ENCODE data around the gene HTR1E. TPM values are rescaled to one million over a fixed set of nuclear protein-coding genes. Genes with fewer than 3 reads are reported as not detected.

Gene HTR1E
- total and polyA plus RNA-seq, 2 donors (not counting 1 experiment from before 2014, with no cell fraction given) = not detected

DNA sequence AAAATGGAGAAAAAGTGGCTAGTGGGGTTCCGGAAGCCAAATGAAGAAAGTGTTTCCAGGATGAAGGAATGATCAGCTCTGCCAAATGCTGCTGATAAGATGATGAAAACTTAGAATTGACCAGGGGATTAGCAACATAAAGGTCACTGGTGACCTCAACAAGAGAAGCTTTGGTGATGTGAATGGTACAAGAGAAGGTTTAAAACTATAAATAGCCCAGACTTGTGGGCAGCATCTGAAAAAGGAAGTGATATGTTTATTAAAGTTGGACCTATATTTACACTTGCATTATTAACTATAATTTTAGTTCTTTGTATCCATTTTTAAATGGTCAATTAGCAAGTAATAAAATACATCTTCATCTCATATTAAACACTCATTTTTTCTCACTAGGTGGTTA lies 112.5 kb downstream of the HTR1E start:
- no peak for ATAC-seq (ENCODE audit: low read depth)
- Histone ChIP-seq H3K9me3 (ENCODE audit: control extremely low read depth in 1 of 3, control insufficient read depth in 2 of 3, insufficient read depth in 1 of 3, low read length in 2 of 3) (no peaks in the 10 kb centered on the region), H3K79me2 (ENCODE audit: control insufficient read depth, insufficient read depth, low read length) (no peaks in the 10 kb centered on the region), H3K4me3 (ENCODE audit: control extremely low read depth in 1 of 5, extremely low read depth in 1 of 5, insufficient read depth in 1 of 5, low read depth in 2 of 5, low read length in 4 of 5) (no peak overlapping the region), H3K27me3 (replicated peaks in 1 of 4; ENCODE audit: control extremely low read depth in 1 of 4, control insufficient read depth in 3 of 4, insufficient read depth in 4 of 4, low read length in 3 of 4) (no peaks in the 10 kb centered on the region), H3K36me3 (replicated peaks in 1 of 2; ENCODE audit: control extremely low read depth in 1 of 2, control insufficient read depth in 1 of 2, extremely low read depth in 1 of 2, insufficient read depth in 2 of 2, low read length in 1 of 2) (no peaks in the 10 kb centered on the region), H3K27ac (ENCODE audit: low read length in 2 of 2) (no peak overlapping the region), H3K4me2 (replicated peaks; ENCODE audit: low read depth, low read length, poor library complexity, severe bottlenecking) (peak overlapping the region; percentile 25), H3K9ac (ENCODE audit: low read length) (no peak overlapping the region), H4K20me1 (ENCODE audit: control insufficient read depth, insufficient read depth, low read length, poor library complexity, severe bottlenecking) (no peaks in the 10 kb centered on the region), H2AFZ (ENCODE audit: insufficient read depth, low read depth, low read length, poor library complexity, severe bottlenecking) (no peak overlapping the region), H3K4me1 (ENCODE audit: control insufficient read depth in 2 of 2, insufficient read depth in 2 of 2, low read length in 2 of 2) (peaks cover 19 to 31% of the 10 kb centered on the region in 2 donors)
- ChIA-PET CTCF (interaction anchor here (1.0 kb wide), 1 partner anchor 15 kb away, joined by 4 read pairs; no protein-coding TSS in a partner anchor), POLR2A (no interaction called here)
- Mint-ChIP-seq H3K4me3 (peak overlapping the region; percentile 3), H3K27me3 (no peaks in the 10 kb centered on the region), H3K9me3 (ENCODE audit: insufficient read depth) (no peaks in the 10 kb centered on the region), H3K4me1 (peaks cover 36% of the 10 kb centered on the region), H3K27ac (no peak overlapping the region)
- intact Hi-C loops (cut with micrococcal nuclease) = no loop called here
- whole genome bisulfite sequencing (ENCODE audit: insufficient coverage) = 100% methylated on average over 1 of the region's 1 CpG
- TF ChIP-seq, protein P1, sequence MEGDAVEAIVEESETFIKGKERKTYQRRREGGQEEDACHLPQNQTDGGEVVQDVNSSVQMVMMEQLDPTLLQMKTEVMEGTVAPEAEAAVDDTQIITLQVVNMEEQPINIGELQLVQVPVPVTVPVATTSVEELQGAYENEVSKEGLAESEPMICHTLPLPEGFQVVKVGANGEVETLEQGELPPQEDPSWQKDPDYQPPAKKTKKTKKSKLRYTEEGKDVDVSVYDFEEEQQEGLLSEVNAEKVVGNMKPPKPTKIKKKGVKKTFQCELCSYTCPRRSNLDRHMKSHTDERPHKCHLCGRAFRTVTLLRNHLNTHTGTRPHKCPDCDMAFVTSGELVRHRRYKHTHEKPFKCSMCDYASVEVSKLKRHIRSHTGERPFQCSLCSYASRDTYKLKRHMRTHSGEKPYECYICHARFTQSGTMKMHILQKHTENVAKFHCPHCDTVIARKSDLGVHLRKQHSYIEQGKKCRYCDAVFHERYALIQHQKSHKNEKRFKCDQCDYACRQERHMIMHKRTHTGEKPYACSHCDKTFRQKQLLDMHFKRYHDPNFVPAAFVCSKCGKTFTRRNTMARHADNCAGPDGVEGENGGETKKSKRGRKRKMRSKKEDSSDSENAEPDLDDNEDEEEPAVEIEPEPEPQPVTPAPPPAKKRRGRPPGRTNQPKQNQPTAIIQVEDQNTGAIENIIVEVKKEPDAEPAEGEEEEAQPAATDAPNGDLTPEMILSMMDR (IDR thresholded peaks at IDR 0.05) = no peak
- no peak for TF ChIP-seq EZH2 (IDR thresholded peaks at IDR 0.05; ENCODE audit: borderline replicate concordance, insufficient read depth, low read depth, low read length, poor library complexity, severe bottlenecking)
- DNase-seq = no peak

DNA sequence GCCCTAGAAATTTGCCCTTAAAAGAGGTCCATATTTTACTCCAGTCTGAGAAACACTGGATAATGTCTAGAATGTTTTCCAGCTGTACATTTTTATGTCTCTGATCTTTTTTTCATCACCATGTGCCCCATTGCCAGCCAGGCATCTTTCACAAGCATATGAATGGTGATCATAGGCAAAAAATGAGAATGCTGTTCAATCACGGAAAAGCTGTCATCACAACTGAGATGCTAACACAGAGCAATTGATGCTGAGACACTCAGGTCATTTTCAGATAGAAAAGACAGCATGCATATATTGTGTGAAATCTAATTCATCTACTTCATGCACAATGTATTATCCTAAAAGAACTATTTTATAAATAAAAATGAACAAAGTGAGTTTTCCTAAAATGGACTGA lies 116.0 kb downstream of the HTR1E start:
- H3K27ac Mint-ChIP-seq = no peak overlapping the region
- H3K27me3 Mint-ChIP-seq = no peaks in the 10 kb centered on the region
- Histone ChIP-seq H3K9ac (ENCODE audit: low read length) (no peak overlapping the region), H3K4me3 (ENCODE audit: control extremely low read depth in 1 of 5, extremely low read depth in 1 of 5, insufficient read depth in 1 of 5, low read depth in 2 of 5, low read length in 4 of 5) (no peak overlapping the region), H4K20me1 (ENCODE audit: control insufficient read depth, insufficient read depth, low read length, poor library complexity, severe bottlenecking) (no peaks in the 10 kb centered on the region), H3K9me3 (ENCODE audit: control extremely low read depth in 1 of 3, control insufficient read depth in 2 of 3, insufficient read depth in 1 of 3, low read length in 2 of 3) (no peaks in the 10 kb centered on the region), H3K36me3 (replicated peaks in 1 of 2; ENCODE audit: control extremely low read depth in 1 of 2, control insufficient read depth in 1 of 2, extremely low read depth in 1 of 2, insufficient read depth in 2 of 2, low read length in 1 of 2) (no peaks in the 10 kb centered on the region), H3K27ac (ENCODE audit: low read length in 2 of 2) (peak overlapping the region in 1 of 2 donors; percentile 78), H3K27me3 (replicated peaks in 1 of 4; ENCODE audit: control extremely low read depth in 1 of 4, control insufficient read depth in 3 of 4, insufficient read depth in 4 of 4, low read length in 3 of 4) (no peaks in the 10 kb centered on the region), H3K79me2 (ENCODE audit: control insufficient read depth, insufficient read depth, low read length) (no peaks in the 10 kb centered on the region), H3K4me2 (replicated peaks; ENCODE audit: low read depth, low read length, poor library complexity, severe bottlenecking) (no peak overlapping the region), H3K4me1 (ENCODE audit: control insufficient read depth in 2 of 2, insufficient read depth in 2 of 2, low read length in 2 of 2) (peaks cover 23 to 38% of the 10 kb centered on the region in 2 donors), H2AFZ (ENCODE audit: insufficient read depth, low read depth, low read length, poor library complexity, severe bottlenecking) (peak overlapping the region; percentile 70)
- no peak overlapping the region for H3K4me3 Mint-ChIP-seq
- CTCF ChIA-PET = interaction anchor here (1.0 to 2.0 kb wide), 3 partner anchors 8 to 14 kb away, joined by 3 to 9 read pairs (median 3); no protein-coding TSS in a partner anchor
- H3K9me3 Mint-ChIP-seq (ENCODE audit: insufficient read depth) = no peaks in the 10 kb centered on the region
- no peak for ATAC-seq (ENCODE audit: low read depth)
- H3K4me1 Mint-ChIP-seq = peaks cover 49% of the 10 kb centered on the region
- POLR2A ChIA-PET = interaction anchor here (0.6 kb wide), 1 partner anchor 9 kb away, joined by 3 read pairs; no protein-coding TSS in a partner anchor
- TF ChIP-seq EZH2 (IDR thresholded peaks at IDR 0.05; ENCODE audit: borderline replicate concordance, insufficient read depth, low read depth, low read length, poor library complexity, severe bottlenecking) = no peak
- TF ChIP-seq, protein P1 (IDR thresholded peaks at IDR 0.05) = no peak
- no peak for DNase-seq
- intact Hi-C loops (cut with micrococcal nuclease) = no loop called here
- WGBS (ENCODE audit: insufficient coverage) = no CpG with 5 or more reads among the region's 1 CpG

All from B cell (primary cell).